Upper lobe of left lung (tissue), 6 donors: ENCODE data around the gene NPHS1. TPM values are rescaled to one million over a fixed set of nuclear protein-coding genes. Genes with fewer than 3 reads are reported as not detected.
A peak's percentile ranks its signal among the peaks of the same experiment; 100 is the strongest.

Experiments
- ATAC-seq, 2 donors: fragments of 200-7000 bp; cut with Tn5 transposase; one replicate each; pipeline ENCODE4 v1.9.1; 2022; ENCODE audit warnings: mild to moderate bottlenecking in 2 of 2, moderate library complexity in 2 of 2; ENCODE audit not compliant: low FRiP score in 2 of 2
- DNase-seq, 2 donors: peaks; one replicate each; pipeline ENCODE4 v3.0.0-alpha.2; 2019 to 2020
- H3K27ac ChIP-seq, 4 donors: fragments of 200-600 bp; sonication (generic); one replicate each; pipeline ENCODE4 v1.5.1; 2016 to 2019
- H3K27me3 ChIP-seq, 4 donors: fragments of 200-600 bp; sonication (generic); one replicate each; pipeline ENCODE4 v1.5.1; 2017 to 2019
- H3K36me3 ChIP-seq, 4 donors: fragments of 200-600 bp; sonication (generic); one replicate each; pipeline ENCODE4 v1.5.1; 2016 to 2019
- H3K4me1 ChIP-seq, 4 donors: fragments of 200-600 bp; sonication (generic); one replicate each; pipeline ENCODE4 v1.5.1; 2018 to 2019
- H3K4me3 ChIP-seq, 4 donors: fragments of 200-600 bp; sonication (generic); one replicate each; pipeline ENCODE4 v1.5.1; 2017 to 2019; ENCODE audit warnings: mild to moderate bottlenecking in 2 of 4, moderate library complexity in 1 of 4
- H3K9me3 ChIP-seq, 4 donors: fragments of 200-600 bp; sonication (generic); one replicate each; pipeline ENCODE4 v1.5.1; 2018 to 2019
- EP300 ChIP-seq, 4 donors: sonication (generic); formaldehyde crosslinking; IDR thresholded peaks; one replicate each; pipeline ENCODE4 v1.5.1; 2017; ENCODE audit warnings: antibody characterized with exemption in 4 of 4, control low read depth in 2 of 4
- POLR2A ChIP-seq, 4 donors: fragments of 450-650 bp; IDR thresholded peaks; one replicate each; pipeline ENCODE4 v1.5.1; 2016 to 2017; ENCODE audit warnings: antibody characterized with exemption in 4 of 4, mild to moderate bottlenecking in 2 of 4
- POLR2AphosphoS5 ChIP-seq, 2 donors: sonication (generic); formaldehyde crosslinking; IDR thresholded peaks; one replicate each; pipeline ENCODE4 v1.5.1; 2017; ENCODE audit warnings: antibody characterized with exemption in 2 of 2
- WGBS, 2 donors: methylation state at CpG; one replicate each; pipeline ENCODE4 v1.1.5; 2017 to 2018; 5-methylcytosine and 5-hydroxymethylcytosine counted together
- total RNA-seq, 6 donors: library from RNA; depleted of rRNA in 4 of 6; stranded (reverse); fragments of >200 nt in 4 of 6; gene quantifications; one replicate each; pipeline versions ENCODE4 v1.1.0 to v1.2.1, GENCODE V29; 2016 to 2021
- TF ChIP-seq, protein P1 (sequence below), 6 experiments: fragments of 450-650 bp in 4 of 6; fragments of 200-600 bp in 2 of 6; sonication (generic) in 2 of 6; IDR thresholded peaks; one replicate each; pipeline ENCODE4 v1.5.1; 2016 to 2019; ENCODE audit warnings: antibody characterized with exemption in 6 of 6
- donor health status: DM: no; HTN: no; CAD: no; lungs with moderate emphysema.
- donor health status: DM: no; HTN: yes; CAD: no; lungs with severe emphysema.

The NPHS1 gene
- total RNA-seq, 6 donors from 2014 or later, result not detected

DNA sequence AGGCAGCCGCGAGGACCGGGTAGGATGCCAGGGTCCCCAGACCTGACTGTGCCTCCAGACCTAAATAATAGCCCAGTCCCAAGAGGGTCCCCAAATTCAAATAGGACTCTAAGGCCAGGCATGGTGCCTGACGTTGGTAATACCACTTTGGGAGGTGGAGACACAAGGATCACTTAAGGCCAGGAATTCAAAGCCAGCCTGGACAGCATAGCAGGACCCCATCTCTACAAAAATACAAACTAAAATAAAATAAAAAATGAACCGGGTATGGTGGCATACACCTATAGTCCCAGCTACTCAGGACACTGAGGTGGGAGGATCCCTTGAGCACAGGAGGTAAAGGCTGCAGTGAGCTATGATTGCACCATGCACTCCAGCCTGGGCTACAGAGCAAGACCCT is 10.7 kb upstream of the NPHS1 start:
- DNase-seq (no peak), ATAC-seq (no peak)
- peaks cover 0 to 10% (median 5%) of the 10 kb centered on the region in 4 donors for H3K4me1 ChIP-seq
- peaks cover 0 to 21% (median 7%) of the 10 kb centered on the region in 4 donors for H3K27me3 ChIP-seq
- TF ChIP-seq EP300 (IDR thresholded peaks at IDR 0.05), result no peak
- TF ChIP-seq, protein P1, sequence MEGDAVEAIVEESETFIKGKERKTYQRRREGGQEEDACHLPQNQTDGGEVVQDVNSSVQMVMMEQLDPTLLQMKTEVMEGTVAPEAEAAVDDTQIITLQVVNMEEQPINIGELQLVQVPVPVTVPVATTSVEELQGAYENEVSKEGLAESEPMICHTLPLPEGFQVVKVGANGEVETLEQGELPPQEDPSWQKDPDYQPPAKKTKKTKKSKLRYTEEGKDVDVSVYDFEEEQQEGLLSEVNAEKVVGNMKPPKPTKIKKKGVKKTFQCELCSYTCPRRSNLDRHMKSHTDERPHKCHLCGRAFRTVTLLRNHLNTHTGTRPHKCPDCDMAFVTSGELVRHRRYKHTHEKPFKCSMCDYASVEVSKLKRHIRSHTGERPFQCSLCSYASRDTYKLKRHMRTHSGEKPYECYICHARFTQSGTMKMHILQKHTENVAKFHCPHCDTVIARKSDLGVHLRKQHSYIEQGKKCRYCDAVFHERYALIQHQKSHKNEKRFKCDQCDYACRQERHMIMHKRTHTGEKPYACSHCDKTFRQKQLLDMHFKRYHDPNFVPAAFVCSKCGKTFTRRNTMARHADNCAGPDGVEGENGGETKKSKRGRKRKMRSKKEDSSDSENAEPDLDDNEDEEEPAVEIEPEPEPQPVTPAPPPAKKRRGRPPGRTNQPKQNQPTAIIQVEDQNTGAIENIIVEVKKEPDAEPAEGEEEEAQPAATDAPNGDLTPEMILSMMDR (IDR thresholded peaks at IDR 0.05), result no peak
- TF ChIP-seq POLR2AphosphoS5 (IDR thresholded peaks at IDR 0.05), result no peak
- TF ChIP-seq POLR2A (IDR thresholded peaks at IDR 0.05), result no peak
- no peaks in the 10 kb centered on the region for H3K36me3 ChIP-seq
- no peak overlapping the region for H3K4me3 ChIP-seq
- H3K9me3 ChIP-seq, result no peaks in the 10 kb centered on the region
- 89 to 92% methylated on average over 5 of the region's 5 CpGs for WGBS, 2 donors
- no peak overlapping the region for H3K27ac ChIP-seq

DNA sequence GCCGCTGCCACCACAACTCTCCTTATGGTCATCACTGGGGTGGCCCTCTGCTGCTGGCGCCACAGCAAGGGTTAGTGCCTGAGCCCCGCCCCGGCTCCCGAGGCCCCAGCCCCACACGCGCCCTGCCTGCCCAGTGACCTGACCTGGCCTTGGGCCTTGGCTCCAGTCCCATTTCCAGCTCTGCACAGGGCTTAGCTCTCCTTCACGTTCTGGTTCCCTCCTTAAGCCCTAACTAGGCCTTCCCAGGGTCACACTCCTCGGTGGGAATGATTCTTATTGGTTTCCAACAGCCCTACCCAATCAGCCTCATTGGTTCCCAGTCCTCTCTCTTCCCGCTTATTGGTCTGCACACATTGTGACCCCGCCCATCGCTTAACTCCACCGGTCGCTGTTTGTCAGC is 10.2 kb upstream of the NPHS1 start:
- WGBS, 2 donors, result 70 to 82% methylated on average over 10 to 14 of the region's 14 CpGs

DNA sequence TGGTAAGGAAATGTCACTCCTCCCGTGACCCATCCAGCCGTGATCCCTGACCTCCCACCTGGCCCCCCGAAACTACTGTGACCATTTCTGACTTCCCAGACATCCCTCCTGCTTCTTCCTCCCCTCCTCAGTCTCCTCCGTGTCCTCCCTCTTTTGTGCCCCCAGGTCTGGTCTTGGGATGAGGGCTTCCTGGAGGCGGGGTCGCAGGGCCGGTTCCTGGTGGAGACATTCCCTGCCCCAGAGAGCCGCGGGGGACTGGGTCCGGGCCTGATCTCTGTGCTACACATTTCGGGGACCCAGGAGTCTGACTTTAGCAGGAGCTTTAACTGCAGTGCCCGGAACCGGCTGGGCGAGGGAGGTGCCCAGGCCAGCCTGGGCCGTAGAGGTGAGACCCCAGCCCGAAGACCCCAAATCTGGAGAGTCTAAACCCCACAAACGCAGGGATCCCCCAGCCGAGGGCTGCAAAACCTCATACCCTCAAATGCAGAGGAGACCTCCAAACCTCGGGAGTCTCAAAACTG is 9.4 kb upstream of the NPHS1 start:
- H3K4me3 ChIP-seq, result no peak overlapping the region
- peaks cover 0 to 26% (median 10%) of the 10 kb centered on the region in 4 donors for H3K27me3 ChIP-seq
- WGBS, 2 donors, result 37 to 52% methylated on average over 6 to 19 of the region's 19 CpGs
- ATAC-seq (no peak), DNase-seq (no peak)
- TF ChIP-seq POLR2AphosphoS5 (IDR thresholded peaks at IDR 0.05) (no peak), POLR2A (IDR thresholded peaks at IDR 0.05) (no peak), EP300 (IDR thresholded peaks at IDR 0.05) (no peak)
- TF ChIP-seq, protein P1 (IDR thresholded peaks at IDR 0.05), result no peak
- H3K27ac ChIP-seq, result no peak overlapping the region
- H3K4me1 ChIP-seq, result peaks cover under 1 to 13% (median 9%) of the 10 kb centered on the region in 4 donors
- H3K36me3 ChIP-seq, result no peaks in the 10 kb centered on the region
- H3K9me3 ChIP-seq, result no peaks in the 10 kb centered on the region

More for the DNA sequence above, 10.2 kb upstream of the NPHS1 start:
- Histone ChIP-seq H3K9me3 (no peaks in the 10 kb centered on the region), H3K4me3 (no peak overlapping the region), H3K27me3 (peaks cover 0 to 21% (median 7%) of the 10 kb centered on the region in 4 donors), H3K36me3 (no peaks in the 10 kb centered on the region), H3K4me1 (peaks cover 0 to 8% (median 3%) of the 10 kb centered on the region in 4 donors), H3K27ac (no peak overlapping the region)
- ATAC-seq (no peak), DNase-seq (no peak)
- TF ChIP-seq, protein P1 (IDR thresholded peaks at IDR 0.05), result no peak
- no peak for TF ChIP-seq EP300 (IDR thresholded peaks at IDR 0.05)
- no peak for TF ChIP-seq POLR2AphosphoS5 (IDR thresholded peaks at IDR 0.05)
- no peak for TF ChIP-seq POLR2A (IDR thresholded peaks at IDR 0.05)

DNA sequence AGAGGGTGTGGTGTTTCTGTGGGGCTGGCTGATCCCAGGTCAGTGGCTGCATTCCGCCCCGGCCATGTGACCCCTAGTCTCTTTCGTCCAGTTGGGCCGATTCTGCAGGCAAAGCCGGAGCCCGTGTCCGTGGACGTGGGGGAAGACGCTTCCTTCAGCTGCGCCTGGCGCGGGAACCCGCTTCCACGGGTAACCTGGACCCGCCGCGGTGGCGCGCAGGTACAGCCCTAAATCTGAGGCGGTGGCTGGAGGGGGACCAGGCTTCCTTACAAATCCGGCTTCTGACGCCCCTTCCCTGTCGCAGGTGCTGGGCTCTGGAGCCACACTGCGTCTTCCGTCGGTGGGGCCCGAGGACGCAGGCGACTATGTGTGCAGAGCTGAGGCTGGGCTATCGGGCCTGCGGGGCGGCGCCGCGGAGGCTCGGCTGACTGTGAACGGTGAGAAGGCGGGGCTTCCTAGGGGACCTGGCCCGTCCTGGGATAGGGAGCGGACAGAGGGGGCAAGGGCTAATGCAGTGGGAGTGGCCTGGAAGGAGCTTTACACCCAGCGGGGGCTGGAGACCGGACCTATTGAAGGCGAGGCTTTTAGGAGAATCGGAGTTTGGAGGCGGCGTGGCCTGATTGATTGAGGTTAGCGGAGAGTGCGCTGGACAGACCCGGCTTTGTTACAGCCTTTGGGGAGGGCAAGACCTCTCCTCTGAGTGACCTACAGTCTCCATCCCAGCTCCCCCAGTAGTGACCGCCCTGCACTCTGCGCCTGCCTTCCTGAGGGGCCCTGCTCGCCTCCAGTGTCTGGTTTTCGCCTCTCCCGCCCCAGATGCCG is 8.7 kb upstream of the NPHS1 start:
- H3K9me3 ChIP-seq, result no peaks in the 10 kb centered on the region
- peaks cover 7 to 20% (median 15%) of the 10 kb centered on the region in 4 donors for H3K4me1 ChIP-seq
- H3K4me3 ChIP-seq, result no peak overlapping the region
- DNase-seq (peak in 1 of 2 donors; percentile 83), ATAC-seq (no peak)
- H3K27ac ChIP-seq, result no peak overlapping the region
- H3K27me3 ChIP-seq, result peaks cover 0 to 32% (median 16%) of the 10 kb centered on the region in 4 donors
- no peak for TF ChIP-seq EP300 (IDR thresholded peaks at IDR 0.05)
- no peak for TF ChIP-seq POLR2AphosphoS5 (IDR thresholded peaks at IDR 0.05)
- no peak for TF ChIP-seq POLR2A (IDR thresholded peaks at IDR 0.05)
- TF ChIP-seq, protein P1 (IDR thresholded peaks at IDR 0.05), result no peak
- no peaks in the 10 kb centered on the region for H3K36me3 ChIP-seq
- 14 to 23% methylated on average over 17 to 30 of the region's 55 CpGs for WGBS, 2 donors
